Erythroblast (primary cell): ENCODE measurements around the gene DRAP1.

Source experiments
- DNase-seq, 2 experiments: peaks; one replicate each; lab custom pipeline; 2025; lab: John Stamatoyannopoulos, UW
- GATA1 ChIP-seq: IDR thresholded peaks from 2 replicates; pipeline ENCODE4 v1.6.1; 2011; ENCODE audit warnings: low read depth, mild to moderate bottlenecking, control low read depth, low read length, moderate library complexity
- POLR2A ChIP-seq: IDR thresholded peaks from 2 replicates; pipeline ENCODE4 v1.6.1; 2011; ENCODE audit warnings: mild to moderate bottlenecking, low read length

Gene DRAP1

GRCh38 chr11:65961267-65962140 lies 42.3 kb downstream of the DRAP1 start, which contains the start of gene SART1:
TSS of gene SART1 (plus strand) at chr11:65961734. CDS start at chr11:65961781, 47 bp downstream.
- peak; percentile 98 for DNase-seq
- no peak for TF ChIP-seq GATA1
- TF ChIP-seq POLR2A: peak; percentile 98

- no peak for DNase-seq
- TF ChIP-seq POLR2A (no peak), GATA1 (no peak)
Measured at GRCh38 chr11:65962141-65962564, 42.9 kb downstream of the DRAP1 start.

- DNase-seq: no peak
- TF ChIP-seq POLR2A (no peak), GATA1 (no peak)
Measured at GRCh38 chr11:65964906-65965305, 45.7 kb downstream of the DRAP1 start.

DNA sequence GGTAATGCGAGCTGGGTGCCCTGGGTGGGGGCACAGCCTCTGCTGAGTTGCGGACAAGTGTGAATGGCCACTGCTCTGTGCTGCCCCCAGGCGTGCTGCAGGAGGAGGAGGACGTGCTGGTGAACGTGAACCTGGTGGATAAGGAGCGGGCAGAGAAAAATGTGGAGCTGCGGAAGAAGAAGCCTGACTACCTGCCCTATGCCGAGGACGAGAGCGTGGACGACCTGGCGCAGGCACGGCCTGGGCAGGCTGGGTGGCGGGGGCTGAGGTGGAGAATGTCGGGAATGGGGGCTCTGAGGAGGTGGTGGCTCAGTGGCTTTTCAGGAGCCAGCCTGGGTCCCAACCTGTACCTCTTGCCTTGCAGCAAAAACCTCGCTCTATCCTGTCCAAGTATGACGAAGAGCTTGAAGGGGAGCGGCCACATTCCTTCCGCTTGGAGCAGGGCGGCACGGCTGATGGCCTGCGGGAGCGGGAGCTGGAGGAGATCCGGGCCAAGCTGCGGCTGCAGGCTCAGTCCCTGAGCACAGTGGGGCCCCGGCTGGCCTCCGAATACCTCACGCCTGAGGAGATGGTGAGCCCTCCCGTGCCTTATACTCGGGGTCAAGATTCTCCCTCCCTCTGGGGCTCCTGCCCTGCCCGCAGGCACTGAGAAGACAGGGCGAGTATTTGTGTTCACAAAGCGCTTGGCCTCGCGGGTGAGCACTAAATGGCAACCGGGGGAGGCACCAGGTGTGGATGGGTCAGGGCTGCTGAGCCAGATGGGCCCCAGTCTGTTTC lies 46.9 kb downstream of the DRAP1 start:
- TF ChIP-seq GATA1: no peak
- TF ChIP-seq POLR2A: no peak
- DNase-seq: no peak

- TF ChIP-seq GATA1 (no peak), POLR2A (no peak)
- no peak for DNase-seq
Measured at GRCh38 chr11:65967329-65967934, 48.2 kb downstream of the DRAP1 start.

GRCh38 chr11:65968600-65969482 lies 49.6 kb downstream of the DRAP1 start:
- no peak for TF ChIP-seq POLR2A
- TF ChIP-seq GATA1: no peak
- DNase-seq: peak in 1 of 2 experiments; percentile 17
